B cell (primary cell): Measurements from ENCODE around the gene ENTPD1.

Source experiments
- CTCF ChIP-seq: fragments of 200-600 bp; IDR thresholded peaks from one replicate; pipeline ENCODE4 v1.8.0; 2022; ENCODE audit warnings: antibody characterized with exemption, mild to moderate bottlenecking
- EZH2 ChIP-seq: IDR thresholded peaks from 2 replicates; pipeline ENCODE4 v1.6.1; 2012; ENCODE audit warnings: borderline replicate concordance, low read depth, mild to moderate bottlenecking, moderate library complexity, low read length; ENCODE audit not compliant: insufficient read depth, poor library complexity, severe bottlenecking

GRCh38 chr10:95819620-95820329 is 63.8 kb downstream of the ENTPD1 start:
- TF ChIP-seq CTCF, result no peak
- no peak for TF ChIP-seq EZH2
